GM21515 (cell line): Measurements from ENCODE around the gene RIN3.
"Not testable (repeated sequence)": the region's sequence is repeated elsewhere in the genome, so short reads cannot be mapped to it uniquely, and the experiment has no call there.

Experiments used
- ATAC-seq: cut with Tn5 transposase; IDR thresholded peaks from one replicate; pipeline ENCODE4 v1.9.1; 2021; ENCODE audit not compliant: unreplicated experiment

Gene RIN3

GRCh38 chr14:92706386-92706785, 192.8 kb downstream of the RIN3 start:
- no peak for ATAC-seq

- no peak for ATAC-seq
Measured at GRCh38 chr14:92709340-92710000, 195.9 kb downstream of the RIN3 start.

DNA sequence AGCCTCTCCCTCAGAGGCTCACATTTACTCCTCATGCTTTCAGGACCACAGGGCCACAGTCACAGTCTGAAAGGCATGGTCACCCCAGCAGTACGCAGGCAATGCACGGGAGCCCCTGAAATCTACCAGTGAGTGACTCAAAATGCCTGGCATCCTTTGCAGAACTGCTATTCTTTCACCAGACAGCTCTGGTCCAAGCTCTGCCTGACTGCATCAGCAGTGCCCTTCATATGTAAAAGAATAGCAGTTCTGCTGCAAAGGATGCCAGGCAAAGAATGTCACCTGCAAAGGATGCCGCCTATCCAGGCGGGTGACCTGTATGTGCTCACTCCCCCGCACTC, 196.4 kb downstream of the RIN3 start:
- ATAC-seq, result no peak

DNA sequence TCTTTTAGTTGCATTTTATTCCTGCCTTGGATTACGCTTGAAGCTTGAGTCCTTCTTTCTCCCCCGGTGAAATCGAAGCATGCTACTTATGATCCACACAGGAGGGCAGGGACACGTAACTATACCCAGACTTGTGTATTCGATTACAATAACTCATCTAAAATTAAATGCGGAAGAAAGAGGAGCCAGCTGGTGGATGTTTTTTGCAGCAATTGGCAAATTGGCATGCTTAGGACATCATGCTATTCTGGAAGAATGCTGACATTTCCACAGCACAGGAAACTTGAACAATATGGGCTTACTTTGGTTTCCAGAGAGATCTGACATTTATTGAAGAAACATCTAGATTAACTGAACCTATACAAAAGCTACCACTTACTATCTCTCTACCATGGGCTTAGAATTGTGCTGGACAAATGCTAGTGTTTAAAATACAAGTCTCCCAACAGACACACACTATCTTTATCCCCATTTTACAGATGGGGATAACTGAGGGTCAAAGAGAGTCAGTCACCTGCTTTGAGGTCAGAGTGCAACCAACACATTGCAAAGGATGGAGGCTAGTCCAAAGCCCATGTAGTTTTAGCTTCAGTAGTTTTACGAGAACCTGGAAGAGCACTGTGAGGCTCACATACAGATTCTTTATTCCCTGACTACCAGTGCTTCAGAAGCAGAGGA, 198.5 kb downstream of the RIN3 start:
- ATAC-seq, result no peak

- no peak for ATAC-seq
Measured at GRCh38 chr14:92712654-92713051, 199.1 kb downstream of the RIN3 start.

DNA sequence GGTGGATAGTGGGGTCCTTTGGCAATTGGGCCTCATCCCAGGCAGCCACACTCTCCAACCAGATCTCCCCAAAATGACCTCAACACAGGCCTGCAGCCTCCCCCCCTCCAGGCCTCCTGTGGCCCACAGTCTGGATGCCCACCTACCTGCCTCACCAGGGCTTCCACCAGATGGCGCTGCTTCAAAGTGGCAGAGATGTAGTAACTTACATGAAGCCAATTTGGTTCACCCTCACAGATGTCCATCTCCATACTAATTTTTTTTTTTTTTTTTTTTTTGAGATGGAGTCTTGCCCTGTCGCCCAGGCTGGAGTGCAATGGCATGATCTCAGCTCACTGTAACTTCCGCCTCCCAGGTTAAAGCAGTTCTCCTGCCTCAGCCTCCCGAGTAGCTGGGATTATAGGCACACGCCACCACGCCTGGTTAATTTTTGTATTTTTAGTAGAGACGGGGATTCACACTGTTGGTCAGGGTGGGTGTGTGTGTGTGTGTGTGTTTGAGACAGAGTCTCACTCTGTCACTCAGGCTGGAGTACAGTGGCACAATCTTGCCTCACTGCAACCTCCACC, 201.2 kb downstream of the RIN3 start:
- ATAC-seq, result not testable (repeated sequence)

GRCh38 chr14:92716131-92716530, 202.6 kb downstream of the RIN3 start:
- ATAC-seq, result no peak

DNA sequence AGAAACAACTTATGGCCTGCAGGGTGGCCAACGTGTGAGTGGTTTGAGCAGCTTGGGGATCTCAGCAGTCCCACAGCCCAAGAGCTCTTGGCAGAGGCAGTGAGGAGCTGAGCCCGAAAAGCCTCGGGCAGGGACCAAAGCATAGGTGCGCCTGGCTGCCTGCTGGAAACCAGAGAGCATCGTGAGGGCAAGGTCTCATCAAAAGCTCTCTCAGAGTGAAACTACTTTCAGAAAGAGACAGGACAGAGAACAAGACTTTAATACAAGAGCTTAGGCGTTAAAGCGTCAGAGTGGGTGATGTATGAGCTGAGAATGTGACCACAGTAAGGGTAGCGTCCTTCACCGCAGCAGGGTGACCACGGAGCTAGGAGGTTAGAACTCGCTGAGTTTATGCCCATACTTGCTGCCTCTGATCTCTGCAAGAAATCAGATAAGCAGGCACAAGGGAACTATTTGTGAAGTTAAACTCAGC, 204.0 kb downstream of the RIN3 start:
- ATAC-seq, result no peak

DNA sequence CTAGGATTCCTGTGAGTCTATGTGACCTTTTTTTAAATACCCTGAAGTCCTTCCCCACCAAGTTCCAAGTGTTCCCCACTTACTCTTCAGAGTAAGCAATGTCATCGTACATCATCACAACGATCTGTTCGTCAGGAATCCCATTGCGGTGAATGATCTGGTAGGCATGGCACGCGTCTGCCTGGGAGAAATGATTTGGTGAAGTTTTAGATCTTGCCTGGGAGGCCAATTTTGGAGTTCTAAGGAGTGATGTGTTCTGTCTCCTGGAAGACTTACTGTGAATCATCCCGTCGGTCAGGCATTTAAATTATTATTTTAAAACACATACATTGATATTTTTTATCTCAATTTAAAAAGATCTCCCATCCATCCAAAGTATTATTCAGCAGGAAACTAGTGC, 205.1 kb downstream of the RIN3 start:
- ATAC-seq, result no peak

- ATAC-seq, result no peak
Measured at GRCh38 chr14:92719421-92719820, 205.8 kb downstream of the RIN3 start.

- no peak for ATAC-seq
Measured at GRCh38 chr14:92719890-92720323, 206.3 kb downstream of the RIN3 start.

- ATAC-seq, result no peak
Measured at GRCh38 chr14:92724516-92725340, 211.1 kb downstream of the RIN3 start.

GRCh38 chr14:92726135-92726932, 212.8 kb downstream of the RIN3 start:
- ATAC-seq, result no peak

GRCh38 chr14:92726933-92727262, 213.3 kb downstream of the RIN3 start:
- ATAC-seq, result no peak

GRCh38 chr14:92728759-92729364, 215.3 kb downstream of the RIN3 start:
- ATAC-seq, result no peak

DNA sequence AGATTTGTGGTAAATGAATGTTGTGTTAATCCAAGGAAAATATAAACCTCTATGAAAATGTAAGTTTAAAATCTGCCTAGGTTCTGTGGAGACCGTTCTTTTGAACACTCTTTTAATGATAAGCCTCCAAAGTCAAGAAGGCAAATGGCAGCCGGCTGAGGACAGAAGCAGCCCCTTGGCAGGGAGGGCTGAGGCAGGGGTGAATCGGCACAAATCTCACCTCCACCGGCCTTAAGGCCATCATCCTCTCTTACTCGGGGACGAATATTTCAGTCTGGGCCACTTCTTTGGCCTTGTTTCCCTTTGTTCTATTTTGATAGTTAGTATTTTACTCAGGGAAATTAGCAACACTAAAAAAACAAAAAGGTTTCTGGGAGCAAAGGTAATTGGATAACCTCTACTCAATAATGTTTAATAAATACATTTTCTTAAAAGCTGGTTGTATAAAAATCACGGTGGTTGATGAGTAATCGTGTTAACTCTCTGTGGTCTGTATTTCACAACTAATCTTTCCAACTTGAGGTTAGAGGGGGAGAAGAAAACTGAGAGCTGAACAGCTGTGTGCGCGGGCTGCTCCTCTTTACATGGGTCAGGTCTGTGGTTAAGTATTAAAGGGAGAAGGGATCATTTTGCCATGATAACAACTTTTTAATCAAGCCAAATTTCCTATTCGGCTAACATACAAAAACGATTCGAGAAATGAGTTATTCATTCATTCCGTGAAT, 216.2 kb downstream of the RIN3 start:
- peak; percentile 65 for ATAC-seq

GRCh38 chr14:92731622-92732115, 218.1 kb downstream of the RIN3 start:
- no peak for ATAC-seq

DNA sequence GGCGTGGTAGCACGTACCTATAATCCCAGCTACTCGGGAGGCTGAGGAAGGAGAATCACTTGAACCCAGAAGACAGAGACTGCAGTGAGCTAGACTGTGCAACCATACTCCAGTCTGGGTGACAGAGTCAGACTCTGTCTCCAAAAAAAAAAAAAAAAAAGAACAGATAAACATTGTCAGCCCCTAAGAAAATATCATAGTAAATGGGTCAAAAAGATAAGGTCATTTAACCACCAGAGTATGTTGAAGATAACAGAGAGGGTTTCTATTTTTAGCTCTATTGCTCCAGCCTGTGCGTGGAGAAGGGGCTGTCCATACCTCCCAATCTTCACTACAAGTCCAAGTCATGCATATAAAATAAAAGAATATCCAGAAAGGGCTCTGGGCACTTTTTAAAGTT, 219.4 kb downstream of the RIN3 start:
- no peak for ATAC-seq

- no peak for ATAC-seq
Measured at GRCh38 chr14:92734618-92735017, 221.0 kb downstream of the RIN3 start.

DNA sequence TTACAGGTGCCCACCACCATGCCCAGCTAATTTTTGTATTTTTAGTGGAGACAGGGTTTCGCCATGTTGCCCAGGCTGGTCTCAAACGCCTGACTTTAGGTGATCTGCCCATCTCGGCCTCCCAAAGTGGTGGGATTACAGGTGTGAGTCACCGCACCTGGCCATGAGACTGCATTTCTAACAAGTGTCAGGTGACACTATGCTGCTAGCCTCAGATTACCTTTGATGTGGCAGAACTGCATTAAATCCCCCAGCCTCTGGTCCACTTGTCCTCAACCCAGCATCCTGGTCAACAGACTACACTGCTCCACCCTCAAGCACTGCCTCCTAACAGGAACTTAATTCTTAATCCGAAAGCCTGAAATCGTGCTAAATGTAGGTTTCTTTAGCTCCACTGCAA, 221.8 kb downstream of the RIN3 start:
- no peak for ATAC-seq
